ENCODE results near the gene PCCA.

The PCCA gene

DNA sequence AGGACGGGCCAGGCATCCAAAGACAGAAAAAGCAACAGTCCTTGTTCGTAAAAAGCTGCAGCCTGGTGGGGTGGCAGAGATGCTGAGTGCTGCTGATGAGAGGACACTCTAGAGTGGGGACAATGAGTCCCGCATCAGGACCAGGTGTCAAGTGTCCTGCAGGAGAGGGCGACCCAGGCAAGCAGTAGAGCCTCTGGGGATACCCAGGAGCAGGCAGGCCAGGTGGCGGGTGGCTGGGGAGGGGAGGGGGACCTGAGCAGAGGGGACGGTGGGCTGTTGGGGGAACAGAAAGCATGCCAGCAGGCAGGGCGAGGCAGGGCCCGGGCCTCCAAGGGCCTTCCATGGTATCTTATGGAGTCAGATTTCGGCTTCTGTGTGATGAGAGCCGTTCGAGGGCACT lies 463.9 kb downstream of the PCCA start:
- Histone ChIP-seq H2AFZ (ENCODE audit: low read depth, low read length) (no peak overlapping the region), H3K4me3 (ENCODE audit: low read length) (no peak overlapping the region), H3K9me3 (ENCODE audit: insufficient read depth, low read length) (no peaks in the 10 kb centered on the region), H4K20me1 (ENCODE audit: insufficient read depth, low read length) (no peaks in the 10 kb centered on the region), H3K4me1 (ENCODE audit: low read length) (no peaks in the 10 kb centered on the region), H3K4me2 (ENCODE audit: low read length) (no peak overlapping the region), H3K79me2 (ENCODE audit: low read length) (no peaks in the 10 kb centered on the region), H3K27me3 (ENCODE audit: low read depth, low read length) (no peaks in the 10 kb centered on the region), H3K27ac (ENCODE audit: low read length) (no peak overlapping the region), H3K9ac (ENCODE audit: low read length) (no peak overlapping the region), H3K36me3 (replicated peaks; ENCODE audit: low read depth, low read length) (no peaks in the 10 kb centered on the region)
- TF ChIP-seq EZH2phosphoT487 (IDR thresholded peaks at IDR 0.05; ENCODE audit: low read depth) = no peak
- TF ChIP-seq, protein P1, sequence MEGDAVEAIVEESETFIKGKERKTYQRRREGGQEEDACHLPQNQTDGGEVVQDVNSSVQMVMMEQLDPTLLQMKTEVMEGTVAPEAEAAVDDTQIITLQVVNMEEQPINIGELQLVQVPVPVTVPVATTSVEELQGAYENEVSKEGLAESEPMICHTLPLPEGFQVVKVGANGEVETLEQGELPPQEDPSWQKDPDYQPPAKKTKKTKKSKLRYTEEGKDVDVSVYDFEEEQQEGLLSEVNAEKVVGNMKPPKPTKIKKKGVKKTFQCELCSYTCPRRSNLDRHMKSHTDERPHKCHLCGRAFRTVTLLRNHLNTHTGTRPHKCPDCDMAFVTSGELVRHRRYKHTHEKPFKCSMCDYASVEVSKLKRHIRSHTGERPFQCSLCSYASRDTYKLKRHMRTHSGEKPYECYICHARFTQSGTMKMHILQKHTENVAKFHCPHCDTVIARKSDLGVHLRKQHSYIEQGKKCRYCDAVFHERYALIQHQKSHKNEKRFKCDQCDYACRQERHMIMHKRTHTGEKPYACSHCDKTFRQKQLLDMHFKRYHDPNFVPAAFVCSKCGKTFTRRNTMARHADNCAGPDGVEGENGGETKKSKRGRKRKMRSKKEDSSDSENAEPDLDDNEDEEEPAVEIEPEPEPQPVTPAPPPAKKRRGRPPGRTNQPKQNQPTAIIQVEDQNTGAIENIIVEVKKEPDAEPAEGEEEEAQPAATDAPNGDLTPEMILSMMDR (IDR thresholded peaks at IDR 0.05; ENCODE audit: low read depth, low read length) = no peak

DNA sequence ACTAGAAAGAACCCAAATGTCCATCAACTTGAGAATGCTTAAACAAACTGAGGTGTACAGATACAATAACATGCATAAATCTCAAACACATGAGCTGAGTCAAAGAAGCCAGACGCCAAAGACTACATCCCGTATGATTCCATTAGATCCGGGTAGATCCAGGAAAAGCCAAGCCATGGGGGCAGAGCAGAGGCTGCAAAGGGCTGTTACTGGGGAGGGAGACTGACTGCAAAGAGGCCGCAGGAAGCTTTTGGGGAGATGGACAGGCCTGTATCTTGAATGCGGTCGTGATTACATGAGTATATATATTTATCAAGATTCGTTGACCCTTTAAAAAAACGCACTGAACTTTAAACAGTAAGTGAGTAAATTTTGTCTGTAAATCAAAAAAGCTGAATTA lies 471.0 kb downstream of the PCCA start:
- Histone ChIP-seq H3K9me3 (ENCODE audit: insufficient read depth, low read length) (no peaks in the 10 kb centered on the region), H3K9ac (ENCODE audit: low read length) (no peak overlapping the region), H3K27me3 (ENCODE audit: low read depth, low read length) (no peaks in the 10 kb centered on the region), H2AFZ (ENCODE audit: low read depth, low read length) (no peak overlapping the region), H4K20me1 (ENCODE audit: insufficient read depth, low read length) (no peaks in the 10 kb centered on the region), H3K27ac (ENCODE audit: low read length) (no peak overlapping the region), H3K79me2 (ENCODE audit: low read length) (no peaks in the 10 kb centered on the region), H3K4me2 (ENCODE audit: low read length) (no peak overlapping the region), H3K4me1 (ENCODE audit: low read length) (no peaks in the 10 kb centered on the region), H3K36me3 (replicated peaks; ENCODE audit: low read depth, low read length) (no peaks in the 10 kb centered on the region), H3K4me3 (ENCODE audit: low read length) (no peak overlapping the region)
- TF ChIP-seq, protein P1 (IDR thresholded peaks at IDR 0.05; ENCODE audit: low read depth, low read length) = no peak
- no peak for TF ChIP-seq EZH2phosphoT487 (IDR thresholded peaks at IDR 0.05; ENCODE audit: low read depth)

DNA sequence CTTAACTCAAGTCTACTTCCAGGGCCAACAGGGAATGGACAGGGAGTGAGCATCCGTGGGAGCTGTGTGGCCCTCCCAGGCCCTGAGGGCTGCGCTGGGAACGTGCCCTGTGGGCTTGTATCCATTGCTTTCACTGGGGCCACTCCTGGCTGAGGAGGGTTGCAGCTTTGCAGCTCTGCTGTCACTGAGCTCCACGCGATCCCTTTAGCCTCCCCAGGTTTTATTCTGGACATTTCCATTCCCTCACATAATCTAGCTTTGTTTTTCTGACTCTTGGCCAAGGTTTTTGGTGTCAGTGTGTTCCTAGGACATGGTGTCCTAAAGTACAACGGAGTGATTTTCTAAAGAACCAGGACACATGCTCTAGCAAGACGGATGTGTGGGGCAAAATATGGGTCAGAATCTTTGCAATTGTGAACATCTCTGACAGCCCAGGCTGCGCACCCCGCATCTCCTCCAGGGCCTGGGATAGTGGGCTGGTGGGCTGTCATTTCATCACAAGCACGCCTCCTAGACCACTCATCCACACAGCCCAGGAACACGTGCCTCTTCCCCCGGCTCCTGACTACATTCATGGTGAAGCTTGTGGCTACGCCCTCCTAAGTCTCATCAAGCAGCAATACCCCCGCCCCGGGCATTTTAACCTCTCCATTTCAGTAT lies 471.7 kb downstream of the PCCA start:
- Histone ChIP-seq H3K27ac (ENCODE audit: low read length) (no peak overlapping the region), H3K4me2 (ENCODE audit: low read length) (no peak overlapping the region), H3K4me1 (ENCODE audit: low read length) (no peaks in the 10 kb centered on the region), H3K27me3 (ENCODE audit: low read depth, low read length) (no peaks in the 10 kb centered on the region), H3K36me3 (replicated peaks; ENCODE audit: low read depth, low read length) (no peaks in the 10 kb centered on the region), H3K9ac (ENCODE audit: low read length) (no peak overlapping the region), H3K4me3 (ENCODE audit: low read length) (no peak overlapping the region), H2AFZ (ENCODE audit: low read depth, low read length) (no peak overlapping the region), H3K9me3 (ENCODE audit: insufficient read depth, low read length) (no peaks in the 10 kb centered on the region), H4K20me1 (ENCODE audit: insufficient read depth, low read length) (no peaks in the 10 kb centered on the region), H3K79me2 (ENCODE audit: low read length) (no peaks in the 10 kb centered on the region)
- TF ChIP-seq, protein P1 (IDR thresholded peaks at IDR 0.05; ENCODE audit: low read depth, low read length) = no peak
- TF ChIP-seq EZH2phosphoT487 (IDR thresholded peaks at IDR 0.05; ENCODE audit: low read depth) = no peak

DNA sequence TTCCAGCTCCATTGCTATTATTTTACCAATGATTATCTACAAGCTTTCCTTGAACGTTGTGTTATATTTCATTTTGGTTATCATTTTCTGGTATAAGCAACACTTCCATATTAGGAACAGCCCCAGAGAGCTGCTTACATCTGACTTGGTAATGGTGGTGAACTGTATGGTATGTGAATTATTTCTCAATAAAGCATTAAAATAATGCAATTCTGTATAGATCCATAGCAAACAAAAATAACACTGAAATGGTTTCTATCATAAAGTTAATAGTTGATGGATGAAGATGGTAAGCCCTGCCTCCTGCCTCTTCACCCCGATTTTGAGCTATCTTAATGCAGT lies 472.2 kb downstream of the PCCA start:
- H3K4me1 ChIP-seq (ENCODE audit: low read length) = no peaks in the 10 kb centered on the region
- no peak overlapping the region for H3K27ac ChIP-seq (ENCODE audit: low read length)
- H3K9ac ChIP-seq (ENCODE audit: low read length) = no peak overlapping the region
- H3K27me3 ChIP-seq (ENCODE audit: low read depth, low read length) = no peaks in the 10 kb centered on the region
- no peaks in the 10 kb centered on the region for H3K36me3 ChIP-seq (replicated peaks; ENCODE audit: low read depth, low read length)
- no peaks in the 10 kb centered on the region for H3K9me3 ChIP-seq (ENCODE audit: insufficient read depth, low read length)
- no peak overlapping the region for H3K4me2 ChIP-seq (ENCODE audit: low read length)
- H3K4me3 ChIP-seq (ENCODE audit: low read length) = no peak overlapping the region
- TF ChIP-seq, protein P1 (IDR thresholded peaks at IDR 0.05; ENCODE audit: low read depth, low read length) = no peak
- TF ChIP-seq EZH2phosphoT487 (IDR thresholded peaks at IDR 0.05; ENCODE audit: low read depth) = no peak
- no peak overlapping the region for H2AFZ ChIP-seq (ENCODE audit: low read depth, low read length)
- no peaks in the 10 kb centered on the region for H3K79me2 ChIP-seq (ENCODE audit: low read length)
- H4K20me1 ChIP-seq (ENCODE audit: insufficient read depth, low read length) = no peaks in the 10 kb centered on the region
